NCI-H82 treated with DMSO at 0.1 percent for 48 hours (cell line): ENCODE data around the gene DDIT4L.
"Not testable (repeated sequence)": the region's sequence is repeated elsewhere in the genome, so short reads cannot be mapped to it uniquely, and the experiment has no call there.

Experiments
- DNase-seq: peaks from one replicate; lab custom pipeline; 2025; ENCODE audit not compliant: unreplicated experiment; lab: John Stamatoyannopoulos, UW

Gene DDIT4L

GRCh38 chr4:100189820-100190642, at the start of gene DDIT4L:
Gene DDIT4L, minus strand, starts transcription at chr4:100190468. Its CDS starts 485 bp downstream, at chr4:100189983.
- DNase-seq = no peak

GRCh38 chr4:100240008-100240407, 49.7 kb upstream of the DDIT4L start:
- no peak for DNase-seq

GRCh38 chr4:100224721-100225120, 34.5 kb upstream of the DDIT4L start:
- no peak for DNase-seq

GRCh38 chr4:100224160-100224559, 33.9 kb upstream of the DDIT4L start:
- no peak for DNase-seq

GRCh38 chr4:100208964-100209363, 18.7 kb upstream of the DDIT4L start:
- no peak for DNase-seq

- DNase-seq = no peak
Observed at GRCh38 chr4:100208459-100208858, 18.2 kb upstream of the DDIT4L start.

- no peak for DNase-seq
Observed at GRCh38 chr4:100206850-100207249, 16.6 kb upstream of the DDIT4L start.

- DNase-seq = no peak
Observed at GRCh38 chr4:100198061-100198460, 7.8 kb upstream of the DDIT4L start.

- not testable (repeated sequence) for DNase-seq
Observed at GRCh38 chr4:100196388-100197071, 6.3 kb upstream of the DDIT4L start.

GRCh38 chr4:100190643-100191600, 654 bp upstream of the DDIT4L start:
- peak; percentile 18 for DNase-seq

- DNase-seq = peak; percentile 5
Observed at GRCh38 chr4:100188829-100189228, 1.4 kb downstream of the DDIT4L start.

- DNase-seq = no peak
Observed at GRCh38 chr4:100187781-100188180, 2.5 kb downstream of the DDIT4L start.

- DNase-seq = no peak
Observed at GRCh38 chr4:100184787-100185186, 5.5 kb downstream of the DDIT4L start.

- DNase-seq = no peak
Observed at GRCh38 chr4:100177855-100178254, 12.4 kb downstream of the DDIT4L start.

GRCh38 chr4:100177126-100177525, 13.1 kb downstream of the DDIT4L start:
- DNase-seq = no peak

- DNase-seq = no peak
Observed at GRCh38 chr4:100175858-100176257, 14.4 kb downstream of the DDIT4L start.

- DNase-seq = no peak
Observed at GRCh38 chr4:100174985-100175383, 15.3 kb downstream of the DDIT4L start.

GRCh38 chr4:100170986-100171385, 19.3 kb downstream of the DDIT4L start:
- DNase-seq = no peak

GRCh38 chr4:100169491-100170485, 20.5 kb downstream of the DDIT4L start:
- no peak for DNase-seq

- DNase-seq = no peak
Observed at GRCh38 chr4:100168521-100168920, 21.7 kb downstream of the DDIT4L start.
